Measurements from ENCODE around the gene ARID1B.

Gene ARID1B

GRCh38 chr6:156904176-156904967 is 127.2 kb downstream of the ARID1B start:
- DNase-seq (ENCODE audit: low read depth in 2 of 2), result no peak

- no peak for DNase-seq (ENCODE audit: low read depth in 2 of 2)
Observed at GRCh38 chr6:156905801-156906200, 128.6 kb downstream of the ARID1B start.

- no peak for DNase-seq (ENCODE audit: low read depth in 2 of 2)
Observed at GRCh38 chr6:156906451-156906850, 129.3 kb downstream of the ARID1B start.

GRCh38 chr6:156909212-156910010 is 132.2 kb downstream of the ARID1B start:
- DNase-seq (ENCODE audit: low read depth in 2 of 2), result no peak

GRCh38 chr6:156910011-156910334 is 132.8 kb downstream of the ARID1B start:
- no peak for DNase-seq (ENCODE audit: low read depth in 2 of 2)

GRCh38 chr6:156910938-156911337 is 133.8 kb downstream of the ARID1B start:
- DNase-seq (ENCODE audit: low read depth in 2 of 2), result no peak

- no peak for DNase-seq (ENCODE audit: low read depth in 2 of 2)
Observed at GRCh38 chr6:156911581-156911980, 134.4 kb downstream of the ARID1B start.

GRCh38 chr6:156912431-156912830 is 135.3 kb downstream of the ARID1B start:
- no peak for DNase-seq (ENCODE audit: low read depth in 2 of 2)

- no peak for DNase-seq (ENCODE audit: low read depth in 2 of 2)
Observed at GRCh38 chr6:156914181-156914580, 137.0 kb downstream of the ARID1B start.

- no peak for DNase-seq (ENCODE audit: low read depth in 2 of 2)
Observed at GRCh38 chr6:156916130-156916801, 139.1 kb downstream of the ARID1B start.

- DNase-seq (ENCODE audit: low read depth in 2 of 2), result no peak
Observed at GRCh38 chr6:156917213-156917612, 140.0 kb downstream of the ARID1B start.

- DNase-seq (ENCODE audit: low read depth in 2 of 2), result no peak
Observed at GRCh38 chr6:156918647-156919046, 141.5 kb downstream of the ARID1B start.

- no peak for DNase-seq (ENCODE audit: low read depth in 2 of 2)
Observed at GRCh38 chr6:156919370-156919769, 142.2 kb downstream of the ARID1B start.

GRCh38 chr6:156919814-156920369 is 142.7 kb downstream of the ARID1B start:
- no peak for DNase-seq (ENCODE audit: low read depth in 2 of 2)

- DNase-seq (ENCODE audit: low read depth in 2 of 2), result no peak
Observed at GRCh38 chr6:156924246-156924645, 147.1 kb downstream of the ARID1B start.

GRCh38 chr6:156925026-156925425 is 147.8 kb downstream of the ARID1B start:
- DNase-seq (ENCODE audit: low read depth in 2 of 2), result no peak

- no peak for DNase-seq (ENCODE audit: low read depth in 2 of 2)
Observed at GRCh38 chr6:156925718-156926607, 148.8 kb downstream of the ARID1B start.

- no peak for DNase-seq (ENCODE audit: low read depth in 2 of 2)
Observed at GRCh38 chr6:156928126-156928525, 150.9 kb downstream of the ARID1B start.

GRCh38 chr6:156928972-156929371 is 151.8 kb downstream of the ARID1B start:
- DNase-seq (ENCODE audit: low read depth in 2 of 2), result no peak

- DNase-seq (ENCODE audit: low read depth in 2 of 2), result no peak
Observed at GRCh38 chr6:156931283-156931682, 154.1 kb downstream of the ARID1B start.

Measured in stimulated activated CD8-positive, alpha-beta memory T cell treated with anti-CD3 and anti-CD28 coated beads, Interleukin-15, amount 100 ng/mL, for 48 hours (primary cell).